ENCODE measurements around the gene HLA-F. TPM values are rescaled to one million over a fixed set of nuclear protein-coding genes. Genes with fewer than 3 reads are reported as not detected.

HLA-F gene
- total and polyA plus RNA-seq, 8 donors, result 15.4 to 197 (median 21.1) TPM

DNA sequence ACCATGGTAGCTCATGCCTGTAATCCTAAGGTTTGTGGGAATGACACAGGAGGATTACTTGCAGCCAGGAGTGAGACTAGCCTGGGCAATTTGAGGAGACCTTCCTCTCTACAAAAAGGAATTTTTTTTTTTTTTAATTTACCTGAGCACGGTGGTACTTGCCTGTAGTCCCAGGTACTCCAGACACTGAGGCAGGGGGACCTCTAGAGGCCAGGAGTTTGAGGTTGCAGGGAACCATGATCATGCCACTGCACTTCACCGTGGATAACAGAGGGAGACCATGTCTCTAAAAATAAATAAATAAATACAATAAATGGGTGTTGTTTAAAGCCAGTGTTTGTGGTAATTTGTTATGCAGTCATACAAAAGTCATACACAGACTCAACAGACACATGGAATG lies 2.4 kb upstream of the HLA-F start:
- no peaks in the 10 kb centered on the region for H3K9me3 ChIP-seq
- no peak overlapping the region for H3K4me3 ChIP-seq
- peaks cover 0 to 17% of the 10 kb centered on the region in 2 donors for H3K4me1 ChIP-seq
- peaks cover 0 to 20% of the 10 kb centered on the region in 2 donors for H3K36me3 ChIP-seq
- DNase-seq (no peak), ATAC-seq (no peak)
- TF ChIP-seq CTCF (IDR thresholded peaks at IDR 0.05), result no peak
- no peak overlapping the region for H3K27ac ChIP-seq
- peaks cover 0 to 8% of the 10 kb centered on the region in 2 donors for H3K27me3 ChIP-seq
- intact Hi-C loops (cut with DNase I), result loop anchor here in 1 of 2 donors (10.0 kb wide), 1 partner anchor 294 kb away; no protein-coding TSS in a partner anchor

- H3K4me3 ChIP-seq, result peak overlapping the region; percentile 91 to 100
- peak overlapping the region; percentile 89 to 95 for H3K27ac ChIP-seq
- peak; percentile 78 for ATAC-seq
- DNase-seq, result peak in 3 of 4 donors; percentile 8 to 89 (median 51)
- no peaks in the 10 kb centered on the region for H3K27me3 ChIP-seq
- peaks cover 0 to 51% of the 10 kb centered on the region in 2 donors for H3K36me3 ChIP-seq
- H3K9me3 ChIP-seq, result no peaks in the 10 kb centered on the region
- no peak for TF ChIP-seq CTCF (IDR thresholded peaks at IDR 0.05)
- intact Hi-C loops (cut with DNase I), result loop anchor here in 1 of 2 donors (10.0 kb wide), 1 partner anchor 291 kb away; no protein-coding TSS in a partner anchor
- H3K4me1 ChIP-seq, result peaks cover 0 to 36% of the 10 kb centered on the region in 2 donors
Observed at GRCh38 chr6:29723666-29724588, 693 bp downstream of the HLA-F start.

- H3K36me3 ChIP-seq, result peaks cover 0 to 52% of the 10 kb centered on the region in 2 donors
- ATAC-seq (no peak), DNase-seq (no peak)
- no peaks in the 10 kb centered on the region for H3K9me3 ChIP-seq
- no peak overlapping the region for H3K27ac ChIP-seq
- peak overlapping the region in 1 of 2 donors; percentile 100 for H3K4me3 ChIP-seq
- no peak for TF ChIP-seq CTCF (IDR thresholded peaks at IDR 0.05)
- H3K27me3 ChIP-seq, result no peaks in the 10 kb centered on the region
- intact Hi-C loops (cut with DNase I), result loop anchor here in 1 of 2 donors (10.0 kb wide), 1 partner anchor 290 kb away; no protein-coding TSS in a partner anchor
- peaks cover 0 to 36% of the 10 kb centered on the region in 2 donors for H3K4me1 ChIP-seq
Observed at GRCh38 chr6:29724937-29725869, 2.0 kb downstream of the HLA-F start.

DNA sequence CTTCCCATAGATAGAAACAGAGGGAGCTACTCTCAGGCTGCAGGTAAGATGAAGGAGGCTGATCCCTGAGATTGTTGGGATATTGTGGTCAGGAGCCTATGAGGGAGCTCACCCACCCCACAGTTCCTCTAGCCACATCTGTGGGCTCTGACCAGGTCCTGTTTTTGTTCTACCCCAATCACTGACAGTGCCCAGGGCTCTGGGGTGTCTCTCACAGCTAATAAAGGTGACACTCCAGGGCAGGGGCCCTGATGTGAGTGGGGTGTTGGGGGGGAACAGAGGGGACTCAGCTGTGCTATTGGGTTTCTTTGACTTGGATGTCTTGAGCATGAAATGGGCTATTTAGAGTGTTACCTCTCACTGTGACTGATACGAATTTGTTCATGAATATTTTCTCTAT lies 2.8 kb downstream of the HLA-F start:
- no peak overlapping the region for H3K27ac ChIP-seq
- H3K9me3 ChIP-seq, result no peaks in the 10 kb centered on the region
- peaks cover 0 to 52% of the 10 kb centered on the region in 2 donors for H3K36me3 ChIP-seq
- H3K27me3 ChIP-seq, result no peaks in the 10 kb centered on the region
- peaks cover 0 to 36% of the 10 kb centered on the region in 2 donors for H3K4me1 ChIP-seq
- no peak for ATAC-seq
- peak overlapping the region in 1 of 2 donors; percentile 100 for H3K4me3 ChIP-seq
- DNase-seq, result no peak
- TF ChIP-seq CTCF (IDR thresholded peaks at IDR 0.05), result no peak
- intact Hi-C loops (cut with DNase I), result loop anchor here in 1 of 2 donors (10.0 kb wide), 1 partner anchor 289 kb away; no protein-coding TSS in a partner anchor
